H1 (cell line): ENCODE results near the gene HIVEP3. TPM values are rescaled to one million over a fixed set of nuclear protein-coding genes. Genes with fewer than 3 reads are reported as not detected.

ENCODE experiments used
- ATF3 ChIP-seq: IDR thresholded peaks from 2 replicates; pipeline ENCODE4 v1.6.1; 2011; ENCODE audit warnings: low read depth, mild to moderate bottlenecking, low read length; ENCODE audit not compliant: insufficient read depth
- BRCA1 ChIP-seq: IDR thresholded peaks from 2 replicates; pipeline ENCODE4 v1.6.1; 2012; ENCODE audit warnings: low read depth, low read length, improper control_type of control experiment
- KDM5A ChIP-seq: fragments of 200-600 bp; IDR thresholded peaks from 2 replicates; pipeline ENCODE4 v1.7.1; 2012; ENCODE audit warnings: mild to moderate bottlenecking, low read length, inconsistent platforms, mixed read lengths
- NANOG ChIP-seq: IDR thresholded peaks from 2 replicates; pipeline ENCODE4 v1.6.1; 2011; ENCODE audit warnings: low read length, low read depth, mild to moderate bottlenecking, inconsistent platforms; ENCODE audit not compliant: insufficient read depth, poor library complexity, severe bottlenecking
- POLR2AphosphoS5 ChIP-seq: IDR thresholded peaks from 2 replicates; pipeline ENCODE4 v1.6.1; 2011; ENCODE audit warnings: low read depth, low read length
- POU5F1 ChIP-seq: IDR thresholded peaks from 2 replicates; pipeline ENCODE4 v1.6.1; 2011; ENCODE audit warnings: low read depth, mild to moderate bottlenecking, low read length, moderate library complexity
- SIX5 ChIP-seq: IDR thresholded peaks from 2 replicates; pipeline ENCODE4 v1.6.1; 2011; ENCODE audit warnings: mild to moderate bottlenecking, low read depth, low read length
- SP1 ChIP-seq: IDR thresholded peaks from 2 replicates; pipeline ENCODE4 v1.6.1; 2011; ENCODE audit warnings: low read depth, low read length
- SRF ChIP-seq: IDR thresholded peaks from 2 replicates; pipeline ENCODE4 v1.6.1; 2011; ENCODE audit warnings: mild to moderate bottlenecking, low read depth, low read length, moderate library complexity
- ZNF274 ChIP-seq: IDR thresholded peaks from 2 replicates; pipeline ENCODE4 v1.7.0; 2012; ENCODE audit warnings: low read length, borderline replicate concordance; ENCODE audit errors: extremely low read depth
- polyA plus RNA-seq, 7 experiments: library from polyadenylated mRNA; depleted of rRNA in 3 of 7; stranded (reverse) in 5 of 7; unstranded in 2 of 7; fragments of >200 nt in 5 of 7; fragments of 200-250 nt in 2 of 7; gene quantifications; 1 replicate in 5 of 7; 2 replicates in 1 of 7; 4 replicates in 1 of 7; pipeline versions ENCODE4 v1.2.1 to v1.2.3, GENCODE V29; 2011 to 2013; ENCODE audit warnings: missing spikeins in 2 of 7, mixed read lengths in 2 of 7
- total RNA-seq: library from RNA; stranded (reverse); fragmentation: NEBNext Ultra II Directional; extraction: Animal tissue kit (Norgen Biotek cat#: 25700); gene quantifications from 2 replicates; pipeline ENCODE4 v1.2.1, GENCODE V29; 2021
- TF ChIP-seq, protein P1 (sequence below): fragments of 300-600 bp; sonication (generic); IDR thresholded peaks from 2 replicates; pipeline ENCODE4 v1.7.1; 2012; ENCODE audit warnings: low read length, moderate library complexity, mild to moderate bottlenecking, inconsistent platforms; ENCODE audit not compliant: insufficient replicate concordance
- TF ChIP-seq, protein P2 (sequence below): IDR thresholded peaks from 2 replicates; pipeline ENCODE4 v1.6.1; 2012; ENCODE audit warnings: inconsistent platforms

The HIVEP3 gene
- total and polyA plus RNA-seq, 2 of the 8 experiments (the other 6 are each of a cell fraction or from before 2014, with no cell fraction given): 0.24 to 0.69 TPM

DNA sequence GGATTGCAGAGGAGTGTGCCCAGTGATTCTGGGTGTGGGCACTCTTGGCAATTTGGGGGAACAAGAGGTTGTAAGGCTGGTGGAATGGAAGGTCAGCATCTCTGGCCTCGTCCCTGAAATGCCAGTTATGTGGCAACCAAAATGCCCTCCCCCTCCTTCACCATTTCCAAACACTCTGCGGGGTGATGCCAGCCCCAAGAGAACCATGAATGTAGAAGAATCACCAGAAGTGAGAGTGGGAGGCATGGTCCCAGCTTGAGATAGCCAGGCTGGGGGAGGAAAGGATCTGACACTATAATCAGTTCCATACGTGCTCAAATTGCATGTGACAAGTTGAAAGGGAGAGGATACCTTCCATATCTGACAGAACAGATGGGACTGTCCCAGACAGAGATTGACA, 345.5 kb downstream of the HIVEP3 start (continued):
- TF ChIP-seq, protein P1, sequence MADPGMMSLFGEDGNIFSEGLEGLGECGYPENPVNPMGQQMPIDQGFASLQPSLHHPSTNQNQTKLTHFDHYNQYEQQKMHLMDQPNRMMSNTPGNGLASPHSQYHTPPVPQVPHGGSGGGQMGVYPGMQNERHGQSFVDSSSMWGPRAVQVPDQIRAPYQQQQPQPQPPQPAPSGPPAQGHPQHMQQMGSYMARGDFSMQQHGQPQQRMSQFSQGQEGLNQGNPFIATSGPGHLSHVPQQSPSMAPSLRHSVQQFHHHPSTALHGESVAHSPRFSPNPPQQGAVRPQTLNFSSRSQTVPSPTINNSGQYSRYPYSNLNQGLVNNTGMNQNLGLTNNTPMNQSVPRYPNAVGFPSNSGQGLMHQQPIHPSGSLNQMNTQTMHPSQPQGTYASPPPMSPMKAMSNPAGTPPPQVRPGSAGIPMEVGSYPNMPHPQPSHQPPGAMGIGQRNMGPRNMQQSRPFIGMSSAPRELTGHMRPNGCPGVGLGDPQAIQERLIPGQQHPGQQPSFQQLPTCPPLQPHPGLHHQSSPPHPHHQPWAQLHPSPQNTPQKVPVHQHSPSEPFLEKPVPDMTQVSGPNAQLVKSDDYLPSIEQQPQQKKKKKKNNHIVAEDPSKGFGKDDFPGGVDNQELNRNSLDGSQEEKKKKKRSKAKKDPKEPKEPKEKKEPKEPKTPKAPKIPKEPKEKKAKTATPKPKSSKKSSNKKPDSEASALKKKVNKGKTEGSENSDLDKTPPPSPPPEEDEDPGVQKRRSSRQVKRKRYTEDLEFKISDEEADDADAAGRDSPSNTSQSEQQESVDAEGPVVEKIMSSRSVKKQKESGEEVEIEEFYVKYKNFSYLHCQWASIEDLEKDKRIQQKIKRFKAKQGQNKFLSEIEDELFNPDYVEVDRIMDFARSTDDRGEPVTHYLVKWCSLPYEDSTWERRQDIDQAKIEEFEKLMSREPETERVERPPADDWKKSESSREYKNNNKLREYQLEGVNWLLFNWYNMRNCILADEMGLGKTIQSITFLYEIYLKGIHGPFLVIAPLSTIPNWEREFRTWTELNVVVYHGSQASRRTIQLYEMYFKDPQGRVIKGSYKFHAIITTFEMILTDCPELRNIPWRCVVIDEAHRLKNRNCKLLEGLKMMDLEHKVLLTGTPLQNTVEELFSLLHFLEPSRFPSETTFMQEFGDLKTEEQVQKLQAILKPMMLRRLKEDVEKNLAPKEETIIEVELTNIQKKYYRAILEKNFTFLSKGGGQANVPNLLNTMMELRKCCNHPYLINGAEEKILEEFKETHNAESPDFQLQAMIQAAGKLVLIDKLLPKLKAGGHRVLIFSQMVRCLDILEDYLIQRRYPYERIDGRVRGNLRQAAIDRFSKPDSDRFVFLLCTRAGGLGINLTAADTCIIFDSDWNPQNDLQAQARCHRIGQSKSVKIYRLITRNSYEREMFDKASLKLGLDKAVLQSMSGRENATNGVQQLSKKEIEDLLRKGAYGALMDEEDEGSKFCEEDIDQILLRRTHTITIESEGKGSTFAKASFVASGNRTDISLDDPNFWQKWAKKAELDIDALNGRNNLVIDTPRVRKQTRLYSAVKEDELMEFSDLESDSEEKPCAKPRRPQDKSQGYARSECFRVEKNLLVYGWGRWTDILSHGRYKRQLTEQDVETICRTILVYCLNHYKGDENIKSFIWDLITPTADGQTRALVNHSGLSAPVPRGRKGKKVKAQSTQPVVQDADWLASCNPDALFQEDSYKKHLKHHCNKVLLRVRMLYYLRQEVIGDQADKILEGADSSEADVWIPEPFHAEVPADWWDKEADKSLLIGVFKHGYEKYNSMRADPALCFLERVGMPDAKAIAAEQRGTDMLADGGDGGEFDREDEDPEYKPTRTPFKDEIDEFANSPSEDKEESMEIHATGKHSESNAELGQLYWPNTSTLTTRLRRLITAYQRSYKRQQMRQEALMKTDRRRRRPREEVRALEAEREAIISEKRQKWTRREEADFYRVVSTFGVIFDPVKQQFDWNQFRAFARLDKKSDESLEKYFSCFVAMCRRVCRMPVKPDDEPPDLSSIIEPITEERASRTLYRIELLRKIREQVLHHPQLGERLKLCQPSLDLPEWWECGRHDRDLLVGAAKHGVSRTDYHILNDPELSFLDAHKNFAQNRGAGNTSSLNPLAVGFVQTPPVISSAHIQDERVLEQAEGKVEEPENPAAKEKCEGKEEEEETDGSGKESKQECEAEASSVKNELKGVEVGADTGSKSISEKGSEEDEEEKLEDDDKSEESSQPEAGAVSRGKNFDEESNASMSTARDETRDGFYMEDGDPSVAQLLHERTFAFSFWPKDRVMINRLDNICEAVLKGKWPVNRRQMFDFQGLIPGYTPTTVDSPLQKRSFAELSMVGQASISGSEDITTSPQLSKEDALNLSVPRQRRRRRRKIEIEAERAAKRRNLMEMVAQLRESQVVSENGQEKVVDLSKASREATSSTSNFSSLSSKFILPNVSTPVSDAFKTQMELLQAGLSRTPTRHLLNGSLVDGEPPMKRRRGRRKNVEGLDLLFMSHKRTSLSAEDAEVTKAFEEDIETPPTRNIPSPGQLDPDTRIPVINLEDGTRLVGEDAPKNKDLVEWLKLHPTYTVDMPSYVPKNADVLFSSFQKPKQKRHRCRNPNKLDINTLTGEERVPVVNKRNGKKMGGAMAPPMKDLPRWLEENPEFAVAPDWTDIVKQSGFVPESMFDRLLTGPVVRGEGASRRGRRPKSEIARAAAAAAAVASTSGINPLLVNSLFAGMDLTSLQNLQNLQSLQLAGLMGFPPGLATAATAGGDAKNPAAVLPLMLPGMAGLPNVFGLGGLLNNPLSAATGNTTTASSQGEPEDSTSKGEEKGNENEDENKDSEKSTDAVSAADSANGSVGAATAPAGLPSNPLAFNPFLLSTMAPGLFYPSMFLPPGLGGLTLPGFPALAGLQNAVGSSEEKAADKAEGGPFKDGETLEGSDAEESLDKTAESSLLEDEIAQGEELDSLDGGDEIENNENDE: no peak
- TF ChIP-seq KDM5A (no peak), NANOG (no peak), ZNF274 (no peak), BRCA1 (no peak), SP1 (no peak), POU5F1 (no peak), SRF (no peak), SIX5 (no peak), POLR2AphosphoS5 (no peak), ATF3 (no peak)
- TF ChIP-seq, protein P2, sequence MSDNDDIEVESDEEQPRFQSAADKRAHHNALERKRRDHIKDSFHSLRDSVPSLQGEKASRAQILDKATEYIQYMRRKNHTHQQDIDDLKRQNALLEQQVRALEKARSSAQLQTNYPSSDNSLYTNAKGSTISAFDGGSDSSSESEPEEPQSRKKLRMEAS: no peak
